MM.1S (cell line): ENCODE measurements around the gene NUP50.

Source experiments
- CTCF ChIP-seq: fragments of 300-600 bp; sonication (generic); IDR thresholded peaks from 2 replicates; pipeline ENCODE4 v1.5.1; 2016; ENCODE audit warnings: antibody characterized with exemption, low read length, mixed read lengths
- EZH2phosphoT487 ChIP-seq: fragments of 300-600 bp; sonication (generic); IDR thresholded peaks from 2 replicates; pipeline ENCODE4 v1.6.1; 2018; ENCODE audit warnings: antibody characterized with exemption, low read length

GRCh38 chr22:45139693-45140092, 24.0 kb upstream of the NUP50 start:
- TF ChIP-seq CTCF: no peak
- TF ChIP-seq EZH2phosphoT487: no peak
